Ovary (tissue), 3 donors: ENCODE measurements around the gene RNF32.
"Not testable (repeated sequence)": the region's sequence is repeated elsewhere in the genome, so short reads cannot be mapped to it uniquely, and the experiment has no call there.

ENCODE experiments used
- EP300 ChIP-seq: sonication (generic); formaldehyde crosslinking; IDR thresholded peaks from one replicate; pipeline ENCODE4 v1.6.1; 2017; ENCODE audit warnings: antibody characterized with exemption
- POLR2A ChIP-seq: fragments of 450-650 bp; IDR thresholded peaks from one replicate; pipeline ENCODE4 v1.6.1; 2017; ENCODE audit warnings: antibody characterized with exemption, mild to moderate bottlenecking, moderate library complexity
- TF ChIP-seq, protein P1 (sequence below), 3 donors: fragments of 450-650 bp in 2 of 3; fragments of 200-600 bp in 1 of 3; IDR thresholded peaks; one replicate each; pipeline versions ENCODE4 v1.5.1 to v1.8.0; 2016 to 2022; ENCODE audit warnings: antibody characterized with exemption in 3 of 3, mild to moderate bottlenecking in 1 of 3
- donor health status: DM: no; HTN: no; CAD: no.

DNA sequence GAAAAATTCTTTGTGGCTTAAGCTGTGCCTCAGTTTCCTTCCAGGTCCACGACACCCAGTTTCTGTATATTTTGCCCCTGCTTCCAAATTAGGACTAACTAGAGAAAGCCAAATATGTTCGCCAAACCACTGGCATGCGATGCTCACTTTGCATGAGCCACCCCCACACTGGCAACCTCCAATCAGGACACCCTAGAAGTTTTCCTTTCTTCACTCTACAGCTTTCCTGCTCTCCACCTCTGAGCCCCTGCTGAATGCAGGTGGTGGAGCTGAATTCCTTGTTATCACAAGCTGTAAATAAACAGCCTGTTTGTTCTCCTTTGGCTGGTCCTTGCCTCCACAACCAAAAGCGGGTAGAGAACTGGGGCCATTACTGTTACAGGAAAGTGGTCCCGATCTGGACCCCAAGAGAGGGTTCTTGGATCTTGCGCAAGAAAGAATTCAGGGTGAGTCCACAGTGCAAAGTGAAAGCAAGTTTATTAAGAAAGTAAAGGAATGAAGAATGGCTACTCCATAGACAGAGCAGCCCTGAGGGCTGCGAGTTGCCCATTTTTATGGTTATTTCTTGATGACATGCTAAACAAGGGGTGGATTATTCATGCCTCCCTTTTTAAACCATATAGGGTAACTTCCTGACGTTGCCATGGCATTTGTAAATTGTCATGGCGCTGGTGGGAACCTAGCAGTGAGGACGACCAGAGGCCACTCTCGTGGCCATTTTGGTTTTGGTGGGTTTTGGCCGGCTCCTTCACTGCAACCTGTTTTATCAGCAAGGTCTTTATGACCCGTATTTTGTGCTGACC is 20.9 kb upstream of the RNF32 start:
- TF ChIP-seq, protein P1, sequence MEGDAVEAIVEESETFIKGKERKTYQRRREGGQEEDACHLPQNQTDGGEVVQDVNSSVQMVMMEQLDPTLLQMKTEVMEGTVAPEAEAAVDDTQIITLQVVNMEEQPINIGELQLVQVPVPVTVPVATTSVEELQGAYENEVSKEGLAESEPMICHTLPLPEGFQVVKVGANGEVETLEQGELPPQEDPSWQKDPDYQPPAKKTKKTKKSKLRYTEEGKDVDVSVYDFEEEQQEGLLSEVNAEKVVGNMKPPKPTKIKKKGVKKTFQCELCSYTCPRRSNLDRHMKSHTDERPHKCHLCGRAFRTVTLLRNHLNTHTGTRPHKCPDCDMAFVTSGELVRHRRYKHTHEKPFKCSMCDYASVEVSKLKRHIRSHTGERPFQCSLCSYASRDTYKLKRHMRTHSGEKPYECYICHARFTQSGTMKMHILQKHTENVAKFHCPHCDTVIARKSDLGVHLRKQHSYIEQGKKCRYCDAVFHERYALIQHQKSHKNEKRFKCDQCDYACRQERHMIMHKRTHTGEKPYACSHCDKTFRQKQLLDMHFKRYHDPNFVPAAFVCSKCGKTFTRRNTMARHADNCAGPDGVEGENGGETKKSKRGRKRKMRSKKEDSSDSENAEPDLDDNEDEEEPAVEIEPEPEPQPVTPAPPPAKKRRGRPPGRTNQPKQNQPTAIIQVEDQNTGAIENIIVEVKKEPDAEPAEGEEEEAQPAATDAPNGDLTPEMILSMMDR (IDR thresholded peaks at IDR 0.05): not testable (repeated sequence)
- not testable (repeated sequence) for TF ChIP-seq POLR2A, EP300
